GM19438 (cell line): ENCODE measurements around the gene DPH2.
A peak's percentile ranks its signal among the peaks of the same experiment; 100 is the strongest.

Experiments used
- ATAC-seq: cut with Tn5 transposase; IDR thresholded peaks from one replicate; pipeline ENCODE4 v1.9.1; 2021; ENCODE audit warnings: low read depth; ENCODE audit not compliant: unreplicated experiment

The DPH2 gene

GRCh38 chr1:43981636-43982035 is 11.8 kb downstream of the DPH2 start:
- no peak for ATAC-seq

- no peak for ATAC-seq
Observed at GRCh38 chr1:43982241-43982640, 12.4 kb downstream of the DPH2 start.

- no peak for ATAC-seq
Observed at GRCh38 chr1:43982808-43983207, 13.0 kb downstream of the DPH2 start.

GRCh38 chr1:43983253-43983899 is 13.6 kb downstream of the DPH2 start:
- ATAC-seq = no peak

- ATAC-seq = no peak
Observed at GRCh38 chr1:43984855-43985254, 15.0 kb downstream of the DPH2 start.

GRCh38 chr1:43985984-43986595 is 16.3 kb downstream of the DPH2 start:
- ATAC-seq = no peak

GRCh38 chr1:43986712-43987111 is 16.9 kb downstream of the DPH2 start:
- ATAC-seq = no peak

GRCh38 chr1:43987159-43987902 is 17.5 kb downstream of the DPH2 start:
- ATAC-seq = no peak

- no peak for ATAC-seq
Observed at GRCh38 chr1:43990271-43991199, 20.7 kb downstream of the DPH2 start.

- no peak for ATAC-seq
Observed at GRCh38 chr1:43991200-43991475, 21.3 kb downstream of the DPH2 start.

- ATAC-seq = peak; percentile 76
Observed at GRCh38 chr1:43991476-43992231, 21.8 kb downstream of the DPH2 start, which contains the start of gene CCDC24. Gene CCDC24, plus strand, starts transcription at chr1:43991599. Its CDS starts 280 bp downstream, at chr1:43991879.

- no peak for ATAC-seq
Observed at GRCh38 chr1:43992232-43992995, 22.6 kb downstream of the DPH2 start.

GRCh38 chr1:43993206-43993914 is 23.6 kb downstream of the DPH2 start:
- ATAC-seq = no peak

GRCh38 chr1:43994071-43994470 is 24.3 kb downstream of the DPH2 start:
- no peak for ATAC-seq

GRCh38 chr1:43994794-43995790 is 25.3 kb downstream of the DPH2 start:
- no peak for ATAC-seq

- ATAC-seq = no peak
Observed at GRCh38 chr1:43995984-43996732, 26.3 kb downstream of the DPH2 start.

GRCh38 chr1:43996733-43997115 is 26.9 kb downstream of the DPH2 start:
- no peak for ATAC-seq
